Thymus (tissue), 11 donors: ENCODE measurements around the gene WDR64. TPM values are rescaled to one million over a fixed set of nuclear protein-coding genes. Genes with fewer than 3 reads are reported as not detected.
"Not testable (repeated sequence)": the region's sequence is repeated elsewhere in the genome, so short reads cannot be mapped to it uniquely, and the experiment has no call there.

Source experiments
- DNase-seq, 9 donors: peaks; one replicate each; pipeline ENCODE4 v3.0.0-alpha.2; 2013; ENCODE audit warnings: low spot score in 9 of 9, low read depth in 6 of 9, missing footprints in 1 of 9
- H3K27ac ChIP-seq, 2 donors: one replicate each; pipeline ENCODE4 v1.5.1; 2013; ENCODE audit warnings: control low read depth in 1 of 2, low read depth in 1 of 2, low read length in 1 of 2, mild to moderate bottlenecking in 1 of 2, moderate library complexity in 1 of 2
- H3K27me3 ChIP-seq, 2 donors: one replicate each; pipeline ENCODE4 v1.5.1; 2013; ENCODE audit warnings: low read length in 1 of 2; ENCODE audit not compliant: control insufficient read depth in 2 of 2, insufficient read depth in 1 of 2
- H3K36me3 ChIP-seq, 2 donors: one replicate each; pipeline ENCODE4 v1.5.1; 2013; ENCODE audit warnings: low read length in 1 of 2, mild to moderate bottlenecking in 1 of 2, moderate library complexity in 1 of 2; ENCODE audit not compliant: control insufficient read depth in 2 of 2, insufficient read depth in 2 of 2
- H3K4me1 ChIP-seq, 2 donors: one replicate each; pipeline ENCODE4 v1.5.1; 2013; ENCODE audit warnings: low read length in 2 of 2; ENCODE audit not compliant: control insufficient read depth in 2 of 2, insufficient read depth in 2 of 2
- H3K4me3 ChIP-seq, 2 donors: one replicate each; pipeline ENCODE4 v1.5.1; 2013; ENCODE audit warnings: low read length in 2 of 2, control low read depth in 1 of 2, mild to moderate bottlenecking in 1 of 2
- H3K9me3 ChIP-seq, 2 donors: one replicate each; pipeline ENCODE4 v1.5.1; 2013; ENCODE audit warnings: low read length in 1 of 2, mild to moderate bottlenecking in 1 of 2; ENCODE audit not compliant: control insufficient read depth in 2 of 2, insufficient read depth in 1 of 2
- WGBS: extraction: QIAGEN DNeasy Blood & Tissue Kit; methylation state at CpG from one replicate; pipeline ENCODE4 v1.1.7; 2013; 5-methylcytosine and 5-hydroxymethylcytosine counted together
- polyA plus RNA-seq: library from polyadenylated mRNA; stranded (reverse); fragments of 200-250 nt; gene quantifications from one replicate; pipeline ENCODE4 v1.2.3, GENCODE V29; 2013
- total RNA-seq: library from RNA; stranded (reverse); fragments of 120-200 nt; gene quantifications from one replicate; pipeline ENCODE4 v1.2.4, GENCODE V29; 2013
- donor health status: healthy.

Gene WDR64
- total and polyA plus RNA-seq, 2 donors = 0.14 TPM

DNA sequence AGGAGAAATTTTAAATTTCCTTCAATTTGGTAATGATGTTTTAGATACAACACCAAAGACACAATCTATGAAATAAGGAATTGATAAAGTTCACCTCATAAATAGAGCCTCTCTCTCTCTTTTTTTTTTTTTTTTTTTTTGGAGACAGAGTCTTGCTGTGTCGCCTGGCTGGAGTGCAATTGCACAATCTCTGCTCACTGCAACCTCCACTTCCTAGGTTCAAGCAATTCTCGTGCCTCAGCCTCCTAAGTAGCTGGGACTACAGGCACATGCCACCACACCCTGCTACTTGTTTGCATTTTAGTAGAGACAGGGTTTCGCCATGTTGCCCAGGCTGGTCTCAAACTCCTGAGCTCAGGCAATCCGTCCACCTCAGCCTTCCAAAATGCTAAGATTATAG lies 152.6 kb downstream of the WDR64 start:
- H3K27me3 ChIP-seq, H3K4me3 ChIP-seq, H3K4me1 ChIP-seq, H3K9me3 ChIP-seq, H3K36me3 ChIP-seq, DNase-seq, H3K27ac ChIP-seq: not testable (repeated sequence)
- 95% methylated on average over 4 of the region's 4 CpGs for WGBS

DNA sequence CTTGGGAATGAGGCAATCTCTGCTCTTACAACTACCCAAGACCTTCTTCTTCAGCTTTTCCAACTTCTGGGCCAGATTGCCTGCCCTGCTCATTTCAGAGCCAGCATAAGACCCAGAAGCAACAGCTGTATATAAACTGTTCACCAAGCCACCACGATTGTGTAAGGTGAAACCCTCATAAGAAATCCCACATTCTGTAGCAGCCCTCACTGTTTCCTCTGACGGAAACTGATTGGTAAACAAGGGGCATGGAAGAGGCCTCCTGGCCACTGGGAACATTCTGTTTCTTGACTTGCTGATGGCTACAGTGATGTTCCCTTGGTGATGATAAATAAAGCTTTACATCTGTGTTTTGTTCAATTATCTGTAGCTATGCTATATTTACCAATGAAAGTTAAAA lies 156.2 kb downstream of the WDR64 start:
- H3K27me3 ChIP-seq = peaks cover under 1 to 2% of the 10 kb centered on the region in 2 donors
- WGBS = 62% methylated on average over 2 of the region's 2 CpGs

DNA sequence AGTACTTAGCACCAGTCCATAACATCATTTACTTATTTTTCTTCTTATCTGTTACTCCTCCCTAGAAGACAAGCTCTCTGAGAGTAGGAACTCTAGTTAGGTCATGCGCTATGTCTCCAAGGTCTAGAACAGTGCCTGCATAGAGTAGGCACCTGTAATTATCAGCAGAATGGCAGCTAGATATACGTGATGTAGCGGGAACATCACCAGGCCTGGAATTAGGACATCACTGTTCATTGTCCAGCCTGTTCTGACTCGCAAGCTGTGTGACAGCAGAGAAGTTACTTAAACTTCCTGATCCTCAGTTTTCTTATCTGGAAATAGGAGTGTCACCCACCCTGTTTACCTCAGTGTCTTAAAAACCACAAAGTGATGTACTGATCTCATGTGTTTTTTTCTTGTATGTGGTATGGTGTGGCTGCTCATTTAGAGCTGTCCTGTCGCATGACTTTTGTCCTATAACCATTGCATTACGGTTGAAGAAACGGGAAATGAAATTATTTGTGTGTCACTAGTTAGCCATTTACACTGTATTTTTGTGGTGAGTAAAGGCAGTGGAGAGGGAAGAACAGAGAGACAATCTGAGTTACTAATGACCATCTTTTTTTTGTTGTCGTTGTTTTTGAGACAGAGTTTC lies 158.8 kb downstream of the WDR64 start:
- no peaks in the 10 kb centered on the region for H3K36me3 ChIP-seq
- 93% methylated on average over 8 of the region's 8 CpGs for WGBS
- H3K27ac ChIP-seq = no peak overlapping the region
- no peaks in the 10 kb centered on the region for H3K4me1 ChIP-seq
- H3K27me3 ChIP-seq = peaks cover 0 to 2% of the 10 kb centered on the region in 2 donors
- no peaks in the 10 kb centered on the region for H3K9me3 ChIP-seq
- no peak overlapping the region for H3K4me3 ChIP-seq
- DNase-seq = no peak

More for the DNA sequence above, 156.2 kb downstream of the WDR64 start:
- Histone ChIP-seq H3K4me3 (no peak overlapping the region), H3K27ac (no peak overlapping the region), H3K36me3 (no peaks in the 10 kb centered on the region), H3K9me3 (no peaks in the 10 kb centered on the region), H3K4me1 (no peaks in the 10 kb centered on the region)
- DNase-seq = no peak

DNA sequence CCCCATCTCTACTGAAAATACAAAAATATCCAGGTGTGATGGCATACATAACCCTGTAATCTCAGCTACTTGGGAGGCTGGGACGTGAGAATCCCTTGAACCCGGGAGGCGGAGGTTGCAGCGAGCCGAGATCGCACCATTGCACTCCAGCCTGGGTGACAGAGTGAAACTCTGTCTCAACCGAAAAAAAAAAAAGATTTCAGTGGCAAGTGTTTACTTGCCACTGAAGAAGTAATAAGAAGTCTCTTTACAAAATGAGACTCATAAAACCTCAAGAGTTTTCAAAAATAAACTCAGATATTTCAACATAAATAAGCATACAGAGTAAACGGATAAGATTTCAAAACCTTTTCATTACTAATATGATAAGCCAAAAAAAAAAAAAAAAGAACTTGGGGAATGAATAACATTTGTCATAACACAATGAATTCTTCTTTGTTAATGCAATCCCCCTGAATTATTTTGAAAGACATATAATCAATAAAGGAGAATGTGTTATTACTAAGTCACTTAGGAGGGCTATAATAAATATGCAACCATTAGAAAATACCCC lies 161.8 kb downstream of the WDR64 start:
- Histone ChIP-seq H3K4me1 (no peaks in the 10 kb centered on the region), H3K9me3 (no peaks in the 10 kb centered on the region), H3K4me3 (no peak overlapping the region), H3K27ac (no peak overlapping the region), H3K27me3 (peaks cover 0 to 2% of the 10 kb centered on the region in 2 donors), H3K36me3 (no peaks in the 10 kb centered on the region)
- WGBS = 92% methylated on average over 8 of the region's 8 CpGs
- DNase-seq = no peak

DNA sequence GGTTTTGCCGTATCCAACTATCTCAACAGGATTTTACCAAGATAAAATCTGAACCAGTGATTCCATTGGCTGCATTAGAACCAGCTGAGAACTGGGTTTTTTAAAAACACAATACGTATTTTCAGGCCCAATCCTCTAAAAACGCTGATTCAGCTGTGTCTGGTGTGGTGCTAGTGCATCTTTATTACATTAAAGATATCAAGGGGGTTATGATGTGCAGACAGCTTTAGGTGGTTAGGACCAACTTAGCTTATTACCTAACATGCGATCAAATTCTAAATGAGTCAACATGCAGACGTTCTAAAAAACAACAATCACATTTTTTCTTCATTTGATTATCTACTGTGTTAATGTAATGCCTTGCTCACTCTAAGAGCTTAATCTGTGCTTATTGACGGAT lies 163.9 kb downstream of the WDR64 start:
- Histone ChIP-seq H3K27me3 (peaks cover 0 to 2% of the 10 kb centered on the region in 2 donors), H3K9me3 (no peaks in the 10 kb centered on the region), H3K27ac (no peak overlapping the region), H3K4me3 (no peak overlapping the region), H3K36me3 (no peaks in the 10 kb centered on the region), H3K4me1 (no peaks in the 10 kb centered on the region)
- WGBS = 85% methylated on average over 6 of the region's 6 CpGs
- no peak for DNase-seq

- no peak for DNase-seq
- H3K4me3 ChIP-seq = no peak overlapping the region
- no peaks in the 10 kb centered on the region for H3K36me3 ChIP-seq
- WGBS = 95% methylated on average over 1 of the region's 1 CpG
- H3K27me3 ChIP-seq = no peaks in the 10 kb centered on the region
- no peaks in the 10 kb centered on the region for H3K4me1 ChIP-seq
- H3K27ac ChIP-seq = no peak overlapping the region
- no peaks in the 10 kb centered on the region for H3K9me3 ChIP-seq
Measured at GRCh38 chr1:241817331-241817792, 165.3 kb downstream of the WDR64 start.

GRCh38 chr1:241817956-241818612 lies 166.0 kb downstream of the WDR64 start:
- no peaks in the 10 kb centered on the region for H3K4me1 ChIP-seq
- no peaks in the 10 kb centered on the region for H3K27me3 ChIP-seq
- no peak for DNase-seq
- no peaks in the 10 kb centered on the region for H3K36me3 ChIP-seq
- no peaks in the 10 kb centered on the region for H3K9me3 ChIP-seq
- WGBS = 67% methylated on average over 3 of the region's 3 CpGs
- no peak overlapping the region for H3K4me3 ChIP-seq
- no peak overlapping the region for H3K27ac ChIP-seq

DNA sequence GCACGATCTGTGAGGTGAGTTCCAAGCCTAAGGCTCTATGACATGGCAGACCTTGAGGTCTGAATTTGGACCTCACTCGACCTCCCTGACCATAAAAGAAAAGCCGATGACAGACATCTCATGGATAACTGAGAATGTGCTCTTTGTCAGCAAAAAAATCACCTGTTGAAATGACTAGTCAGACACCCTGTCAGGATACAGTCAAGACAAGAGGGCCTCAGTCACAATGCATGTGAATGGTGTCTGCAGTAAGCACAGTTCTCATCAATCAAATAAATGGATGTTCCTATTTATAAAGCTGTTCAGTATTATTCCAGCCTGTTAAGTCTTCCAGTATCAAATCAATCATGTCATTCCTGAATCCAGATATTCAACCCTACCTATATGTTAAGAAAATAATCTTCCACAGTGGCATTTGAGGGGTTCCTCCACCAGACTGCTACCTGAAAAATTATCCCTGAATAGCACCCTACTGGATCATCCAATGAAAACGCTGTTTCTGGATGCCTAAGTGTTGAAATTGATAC lies 167.3 kb downstream of the WDR64 start:
- Histone ChIP-seq H3K9me3 (no peaks in the 10 kb centered on the region), H3K36me3 (no peaks in the 10 kb centered on the region), H3K4me1 (no peaks in the 10 kb centered on the region), H3K27me3 (no peaks in the 10 kb centered on the region), H3K4me3 (no peak overlapping the region), H3K27ac (no peak overlapping the region)
- DNase-seq = no peak
- 86% methylated on average over 4 of the region's 4 CpGs for WGBS

- 85% methylated on average over 4 of the region's 4 CpGs for WGBS
Measured at GRCh38 chr1:241821363-241821762, 169.3 kb downstream of the WDR64 start.

More at GRCh38 chr1:241821363-241821762, 169.3 kb downstream of the WDR64 start:
- no peaks in the 10 kb centered on the region for H3K4me1 ChIP-seq
- no peak overlapping the region for H3K27ac ChIP-seq
- H3K36me3 ChIP-seq = no peaks in the 10 kb centered on the region
- no peak overlapping the region for H3K4me3 ChIP-seq
- no peak for DNase-seq
- no peaks in the 10 kb centered on the region for H3K27me3 ChIP-seq
- H3K9me3 ChIP-seq = no peaks in the 10 kb centered on the region
